Dendritic cell treated with granulocyte-macrophage colony-stimulating factor and Interleukin-4, amounts not matched to agents 40 ng/mL and 50 ng/mL, for 4 days (primary cell): ENCODE measurements around the gene TMEM134.

Source experiments
- H3K27ac Mint-ChIP-seq: one replicate; pipeline ENCODE4 v1.8.0; 2022; ENCODE audit warnings: mild to moderate bottlenecking, mixed read lengths
- H3K27me3 Mint-ChIP-seq: one replicate; pipeline ENCODE4 v1.8.0; 2022; ENCODE audit warnings: mild to moderate bottlenecking, mixed read lengths
- H3K36me3 Mint-ChIP-seq: one replicate; pipeline ENCODE4 v1.8.0; 2022; ENCODE audit warnings: low read depth, mixed read lengths
- H3K4me1 Mint-ChIP-seq: one replicate; pipeline ENCODE4 v1.8.0; 2022; ENCODE audit warnings: low read depth, mixed read lengths
- H3K4me3 Mint-ChIP-seq: one replicate; pipeline ENCODE4 v1.8.0; 2022; ENCODE audit warnings: mild to moderate bottlenecking, moderate library complexity, mixed read lengths
- H3K9me3 Mint-ChIP-seq: one replicate; pipeline ENCODE4 v1.8.0; 2022; ENCODE audit warnings: mixed read lengths
- intact Hi-C: fragments of 100-400 bp; cut with micrococcal nuclease; formaldehyde crosslinking; loops from one replicate; pipeline ENCODE4 v1.15.0; 2022

The TMEM134 gene

GRCh38 chr11:67437809-67438157 lies 31.3 kb downstream of the TMEM134 start:
- Mint-ChIP-seq H3K4me1 (peaks cover 67% of the 10 kb centered on the region), H3K9me3 (no peaks in the 10 kb centered on the region), H3K27me3 (no peaks in the 10 kb centered on the region), H3K4me3 (no peak overlapping the region), H3K27ac (no peak overlapping the region), H3K36me3 (peaks cover 98% of the 10 kb centered on the region)
- intact Hi-C loops = loop anchor here (5.0 kb wide), 1 partner anchor 70 kb away; the partner anchor contains the start of genes CDK2AP2 and PITPNM1

GRCh38 chr11:67437082-67437808 lies 31.8 kb downstream of the TMEM134 start, which contains the start of gene PTPRCAP:
Gene PTPRCAP, minus strand, starts transcription at chr11:67437682. Its CDS starts 63 bp downstream, at chr11:67437619.
- Mint-ChIP-seq H3K4me3 (no peak within 1 kb of the TSS), H3K4me1 (peaks cover 62% of the 10 kb centered on the region), H3K36me3 (peaks cover 98% of the 10 kb centered on the region), H3K27ac (no peak within 1 kb of the TSS), H3K27me3 (no peaks in the 10 kb centered on the region), H3K9me3 (no peaks in the 10 kb centered on the region)
- intact Hi-C loops = loop anchor here (5.0 kb wide), 1 partner anchor 70 kb away; the partner anchor contains the start of genes CDK2AP2 and PITPNM1

GRCh38 chr11:67436459-67437081 lies 32.5 kb downstream of the TMEM134 start:
- Mint-ChIP-seq H3K27me3 (no peaks in the 10 kb centered on the region), H3K9me3 (no peaks in the 10 kb centered on the region), H3K4me1 (peaks cover 59% of the 10 kb centered on the region), H3K27ac (no peak overlapping the region), H3K36me3 (peaks cover 98% of the 10 kb centered on the region), H3K4me3 (no peak overlapping the region)
- intact Hi-C loops = loop anchor here (5.0 kb wide), 1 partner anchor 71 kb away; the partner anchor contains the start of genes CDK2AP2 and PITPNM1

- no peak overlapping the region for H3K27ac Mint-ChIP-seq
- intact Hi-C loops = loop anchor here (5.0 kb wide), 1 partner anchor 71 kb away; the partner anchor contains the start of genes CDK2AP2 and PITPNM1
- H3K27me3 Mint-ChIP-seq = no peaks in the 10 kb centered on the region
- no peaks in the 10 kb centered on the region for H3K9me3 Mint-ChIP-seq
- H3K4me3 Mint-ChIP-seq = no peak overlapping the region
- peaks cover 53% of the 10 kb centered on the region for H3K4me1 Mint-ChIP-seq
- H3K36me3 Mint-ChIP-seq = peaks cover 98% of the 10 kb centered on the region
These were observed 33.2 kb downstream of the TMEM134 start for GRCh38 chr11:67435727-67436458.

- Mint-ChIP-seq H3K27me3 (no peaks in the 10 kb centered on the region), H3K9me3 (no peaks in the 10 kb centered on the region), H3K27ac (no peak overlapping the region), H3K4me3 (no peak overlapping the region), H3K36me3 (peaks cover 98% of the 10 kb centered on the region), H3K4me1 (peaks cover 46% of the 10 kb centered on the region)
- intact Hi-C loops = loop anchor here (5.0 kb wide), 1 partner anchor 72 kb away; the partner anchor contains the start of genes CDK2AP2 and PITPNM1
These were observed 33.9 kb downstream of the TMEM134 start for GRCh38 chr11:67435031-67435726.

- intact Hi-C loops = no loop called here
- peaks cover 39% of the 10 kb centered on the region for H3K4me1 Mint-ChIP-seq
- no peak overlapping the region for H3K4me3 Mint-ChIP-seq
- H3K27me3 Mint-ChIP-seq = no peaks in the 10 kb centered on the region
- H3K9me3 Mint-ChIP-seq = no peaks in the 10 kb centered on the region
- no peak overlapping the region for H3K27ac Mint-ChIP-seq
- H3K36me3 Mint-ChIP-seq = peaks cover 94% of the 10 kb centered on the region
These were observed 34.6 kb downstream of the TMEM134 start for GRCh38 chr11:67434395-67434881.

GRCh38 chr11:67433536-67434394 lies 35.3 kb downstream of the TMEM134 start:
- peaks cover 39% of the 10 kb centered on the region for H3K4me1 Mint-ChIP-seq
- no peaks in the 10 kb centered on the region for H3K27me3 Mint-ChIP-seq
- intact Hi-C loops = no loop called here
- H3K27ac Mint-ChIP-seq = no peak overlapping the region
- H3K4me3 Mint-ChIP-seq = no peak overlapping the region
- no peaks in the 10 kb centered on the region for H3K9me3 Mint-ChIP-seq
- peaks cover 94% of the 10 kb centered on the region for H3K36me3 Mint-ChIP-seq

- H3K27me3 Mint-ChIP-seq = no peaks in the 10 kb centered on the region
- intact Hi-C loops = no loop called here
- H3K4me3 Mint-ChIP-seq = no peak overlapping the region
- no peaks in the 10 kb centered on the region for H3K9me3 Mint-ChIP-seq
- peaks cover 94% of the 10 kb centered on the region for H3K36me3 Mint-ChIP-seq
- H3K4me1 Mint-ChIP-seq = peaks cover 37% of the 10 kb centered on the region
- no peak overlapping the region for H3K27ac Mint-ChIP-seq
These were observed 36.2 kb downstream of the TMEM134 start for GRCh38 chr11:67432655-67433349.

- Mint-ChIP-seq H3K27me3 (no peaks in the 10 kb centered on the region), H3K27ac (no peak overlapping the region), H3K4me1 (peaks cover 32% of the 10 kb centered on the region), H3K4me3 (no peak overlapping the region), H3K36me3 (peaks cover 84% of the 10 kb centered on the region), H3K9me3 (no peaks in the 10 kb centered on the region)
- intact Hi-C loops = no loop called here
These were observed 37.5 kb downstream of the TMEM134 start for GRCh38 chr11:67431346-67432249.

- Mint-ChIP-seq H3K27me3 (no peaks in the 10 kb centered on the region), H3K27ac (no peak overlapping the region), H3K9me3 (no peaks in the 10 kb centered on the region), H3K36me3 (peaks cover 66% of the 10 kb centered on the region), H3K4me1 (peaks cover 23% of the 10 kb centered on the region), H3K4me3 (no peak overlapping the region)
- intact Hi-C loops = loop anchor here (5.0 kb wide), 2 partner anchors 37 to 38 kb away; partner anchors contain the start of genes RAD9A and TMEM134
These were observed 39.3 kb downstream of the TMEM134 start for GRCh38 chr11:67429722-67430121.

- no peaks in the 10 kb centered on the region for H3K9me3 Mint-ChIP-seq
- H3K4me1 Mint-ChIP-seq = peaks cover 27% of the 10 kb centered on the region
- H3K27me3 Mint-ChIP-seq = no peaks in the 10 kb centered on the region
- intact Hi-C loops = loop anchor here (5.0 kb wide), 2 partner anchors 37 to 38 kb away; partner anchors contain the start of genes RAD9A and TMEM134
- peaks cover 60% of the 10 kb centered on the region for H3K36me3 Mint-ChIP-seq
- peak overlapping the region; percentile 88 for H3K27ac Mint-ChIP-seq
- peak overlapping the region; percentile 97 for H3K4me3 Mint-ChIP-seq
These were observed 39.9 kb downstream of the TMEM134 start for GRCh38 chr11:67429038-67429668.
